Measurements from ENCODE around the gene EEF2. TPM values are rescaled to one million over a fixed set of nuclear protein-coding genes. Genes with fewer than 3 reads are reported as not detected.
A peak's percentile ranks its signal among the peaks of the same experiment; 100 is the strongest.

Gene EEF2
- total and polyA plus RNA-seq, 4 experiments from 2014 or later: 274 to 2,389 (median 1,518) TPM

GRCh38 chr19:3983936-3984583, 1.2 kb downstream of the EEF2 start:
- peak overlapping the region; percentile 67 to 93 for H3K4me3 ChIP-seq (ENCODE audit: low read length in 2 of 2)
- H3K27me3 ChIP-seq (ENCODE audit: insufficient read depth, low read length): no peaks in the 10 kb centered on the region
- peaks cover 0 to 10% (median 0%) of the 10 kb centered on the region in 8 donors for H3K9me3 Mint-ChIP-seq
- peaks cover 42 to 64% of the 10 kb centered on the region in 2 donors for H3K36me3 Mint-ChIP-seq
- H3K4me1 ChIP-seq (ENCODE audit: insufficient read depth, low read length): peaks cover 59% of the 10 kb centered on the region
- no peaks in the 10 kb centered on the region for H3K9me3 ChIP-seq (ENCODE audit: control insufficient read depth in 1 of 2, low read length in 2 of 2)
- H3K27ac Mint-ChIP-seq: peak overlapping the region; percentile 94 to 99 (median 97)
- H3K4me3 Mint-ChIP-seq: peak overlapping the region; percentile 96 to 98 (median 97)
- H3K27me3 Mint-ChIP-seq: no peaks in the 10 kb centered on the region
- DNase-seq: peak in 1 of 5 donors; percentile 18
- peaks cover 53% of the 10 kb centered on the region for H3K36me3 ChIP-seq (ENCODE audit: insufficient read depth, low read length)
- POLR2A ChIA-PET (ENCODE audit: partially characterized antibody): interaction anchor here (1.2 to 7.2 kb wide), 8 partner anchors 8 to 197 kb away, joined by 3 to 106 read pairs (median 21); partner anchors contain the start of genes DAPK3, PIAS4 and ZBTB7A
- intact Hi-C loops (cut with micrococcal nuclease): loop anchor here (2.0 kb wide), 1 partner anchor 221 kb away; the partner anchor contains the start of gene MRPL54
- CTCF ChIA-PET (ENCODE audit: partially characterized antibody): no interaction called here
- H3K4me1 Mint-ChIP-seq: peaks cover 21 to 61% (median 40%) of the 10 kb centered on the region in 4 donors
- peak overlapping the region; percentile 91 for H3K27ac ChIP-seq (ENCODE audit: low read depth, low read length)

GRCh38 chr19:3983542-3983914, 1.7 kb downstream of the EEF2 start:
- POLR2A ChIA-PET (ENCODE audit: partially characterized antibody): interaction anchor here (0.8 to 7.2 kb wide), 8 partner anchors 7 to 197 kb away, joined by 3 to 106 read pairs (median 18); partner anchors contain the start of genes DAPK3 and PIAS4
- intact Hi-C loops (cut with micrococcal nuclease): no loop called here
- Histone ChIP-seq H3K4me1 (ENCODE audit: insufficient read depth, low read length) (peaks cover 59% of the 10 kb centered on the region), H3K4me3 (ENCODE audit: low read length in 2 of 2) (peak overlapping the region; percentile 67 to 93), H3K27me3 (ENCODE audit: insufficient read depth, low read length) (no peaks in the 10 kb centered on the region), H3K36me3 (ENCODE audit: insufficient read depth, low read length) (peaks cover 55% of the 10 kb centered on the region), H3K9me3 (ENCODE audit: control insufficient read depth in 1 of 2, low read length in 2 of 2) (no peaks in the 10 kb centered on the region), H3K27ac (ENCODE audit: low read depth, low read length) (peak overlapping the region; percentile 91)
- H3K9me3 Mint-ChIP-seq: peaks cover 0 to 10% (median 0%) of the 10 kb centered on the region in 8 donors
- peak overlapping the region; percentile 96 to 98 (median 97) for H3K4me3 Mint-ChIP-seq
- CTCF ChIA-PET (ENCODE audit: partially characterized antibody): no interaction called here
- peaks cover 45 to 67% of the 10 kb centered on the region in 2 donors for H3K36me3 Mint-ChIP-seq
- peaks cover 21 to 64% (median 40%) of the 10 kb centered on the region in 4 donors for H3K4me1 Mint-ChIP-seq
- peak overlapping the region; percentile 94 to 99 (median 97) for H3K27ac Mint-ChIP-seq
- H3K27me3 Mint-ChIP-seq: no peaks in the 10 kb centered on the region
- no peak for DNase-seq

GRCh38 chr19:3982701-3983541, 2.3 kb downstream of the EEF2 start:
- no peaks in the 10 kb centered on the region for H3K27me3 Mint-ChIP-seq
- intact Hi-C loops (cut with micrococcal nuclease): no loop called here
- ChIA-PET POLR2A (ENCODE audit: partially characterized antibody) (interaction anchor here (0.8 to 7.2 kb wide), 4 partner anchors 7 to 122 kb away, joined by 3 to 106 read pairs (median 20); partner anchors contain the start of gene DAPK3), CTCF (ENCODE audit: partially characterized antibody) (interaction anchor here (1.1 kb wide), 1 partner anchor 157 kb away, joined by 4 read pairs; no protein-coding TSS in a partner anchor)
- peak overlapping the region; percentile 91 for H3K27ac ChIP-seq (ENCODE audit: low read depth, low read length)
- H3K36me3 ChIP-seq (ENCODE audit: insufficient read depth, low read length): peaks cover 60% of the 10 kb centered on the region
- peaks cover 49 to 72% of the 10 kb centered on the region in 2 donors for H3K36me3 Mint-ChIP-seq
- peak overlapping the region; percentile 78 to 98 (median 97) for H3K4me3 Mint-ChIP-seq
- H3K9me3 ChIP-seq (ENCODE audit: control insufficient read depth in 1 of 2, low read length in 2 of 2): no peaks in the 10 kb centered on the region
- peak overlapping the region; percentile 89 to 98 (median 97) for H3K27ac Mint-ChIP-seq
- DNase-seq: peak in 1 of 5 donors; percentile 3
- H3K4me1 ChIP-seq (ENCODE audit: insufficient read depth, low read length): peaks cover 54% of the 10 kb centered on the region
- H3K4me1 Mint-ChIP-seq: peaks cover 22 to 68% (median 39%) of the 10 kb centered on the region in 4 donors
- H3K27me3 ChIP-seq (ENCODE audit: insufficient read depth, low read length): no peaks in the 10 kb centered on the region
- H3K9me3 Mint-ChIP-seq: peaks cover 0 to 13% (median 0%) of the 10 kb centered on the region in 8 donors
- no peak overlapping the region for H3K4me3 ChIP-seq (ENCODE audit: low read length in 2 of 2)

GRCh38 chr19:3981736-3982681, 3.3 kb downstream of the EEF2 start:
- Histone ChIP-seq H3K27me3 (ENCODE audit: insufficient read depth, low read length) (no peaks in the 10 kb centered on the region), H3K4me1 (ENCODE audit: insufficient read depth, low read length) (peaks cover 46% of the 10 kb centered on the region), H3K9me3 (ENCODE audit: control insufficient read depth in 1 of 2, low read length in 2 of 2) (no peaks in the 10 kb centered on the region), H3K36me3 (ENCODE audit: insufficient read depth, low read length) (peaks cover 69% of the 10 kb centered on the region), H3K27ac (ENCODE audit: low read depth, low read length) (peak overlapping the region; percentile 91), H3K4me3 (ENCODE audit: low read length in 2 of 2) (no peak overlapping the region)
- Mint-ChIP-seq H3K4me3 (peak overlapping the region in 5 of 8 donors; percentile 10 to 98 (median 31)), H3K9me3 (peaks cover 0 to 16% (median 0%) of the 10 kb centered on the region in 8 donors), H3K27me3 (no peaks in the 10 kb centered on the region), H3K4me1 (peaks cover 20 to 65% (median 35%) of the 10 kb centered on the region in 4 donors), H3K27ac (peak overlapping the region in 3 of 7 donors; percentile 17 to 79 (median 30)), H3K36me3 (peaks cover 58 to 76% of the 10 kb centered on the region in 2 donors)
- POLR2A ChIA-PET (ENCODE audit: partially characterized antibody): interaction anchor here (7.2 kb wide), 1 partner anchor 12 kb away, joined by 106 read pairs; the partner anchor contains the start of gene DAPK3
- DNase-seq: no peak
- intact Hi-C loops (cut with micrococcal nuclease): no loop called here
- CTCF ChIA-PET (ENCODE audit: partially characterized antibody): interaction anchor here (1.1 to 1.2 kb wide), 2 partner anchors 11 to 158 kb away, joined by 4 read pairs; partner anchors contain the start of gene DAPK3

GRCh38 chr19:3981373-3981735, 3.9 kb downstream of the EEF2 start:
- H3K27ac Mint-ChIP-seq: peak overlapping the region in 2 of 7 donors; percentile 73 to 81
- H3K9me3 Mint-ChIP-seq: peaks cover 0 to 16% (median 0%) of the 10 kb centered on the region in 8 donors
- H3K4me3 Mint-ChIP-seq: peak overlapping the region in 3 of 8 donors; percentile 25 to 46 (median 39)
- H3K27ac ChIP-seq (ENCODE audit: low read depth, low read length): no peak overlapping the region
- intact Hi-C loops (cut with micrococcal nuclease): no loop called here
- H3K27me3 Mint-ChIP-seq: no peaks in the 10 kb centered on the region
- ChIA-PET CTCF (ENCODE audit: partially characterized antibody) (interaction anchor here (1.2 kb wide), 1 partner anchor 10 kb away, joined by 4 read pairs; the partner anchor contains the start of gene DAPK3), POLR2A (ENCODE audit: partially characterized antibody) (interaction anchor here (7.2 kb wide), 1 partner anchor 11 kb away, joined by 106 read pairs; the partner anchor contains the start of gene DAPK3)
- H3K9me3 ChIP-seq (ENCODE audit: control insufficient read depth in 1 of 2, low read length in 2 of 2): no peaks in the 10 kb centered on the region
- H3K4me1 Mint-ChIP-seq: peaks cover 16 to 60% (median 30%) of the 10 kb centered on the region in 4 donors
- peaks cover 76% of the 10 kb centered on the region for H3K36me3 ChIP-seq (ENCODE audit: insufficient read depth, low read length)
- H3K36me3 Mint-ChIP-seq: peaks cover 60 to 79% of the 10 kb centered on the region in 2 donors
- no peak overlapping the region for H3K4me3 ChIP-seq (ENCODE audit: low read length in 2 of 2)
- peaks cover 39% of the 10 kb centered on the region for H3K4me1 ChIP-seq (ENCODE audit: insufficient read depth, low read length)
- no peaks in the 10 kb centered on the region for H3K27me3 ChIP-seq (ENCODE audit: insufficient read depth, low read length)
- DNase-seq: no peak
